Ammon's horn (tissue), 1 donor: ENCODE measurements around the gene CISD3.

Source experiments
- DNase-seq: peaks from one replicate; pipeline ENCODE4 v3.0.0-alpha.2; 2016; ENCODE audit warnings: low spot score

Gene CISD3

GRCh38 chr17:38745545-38745944 is 15.4 kb downstream of the CISD3 start:
- no peak for DNase-seq

DNA sequence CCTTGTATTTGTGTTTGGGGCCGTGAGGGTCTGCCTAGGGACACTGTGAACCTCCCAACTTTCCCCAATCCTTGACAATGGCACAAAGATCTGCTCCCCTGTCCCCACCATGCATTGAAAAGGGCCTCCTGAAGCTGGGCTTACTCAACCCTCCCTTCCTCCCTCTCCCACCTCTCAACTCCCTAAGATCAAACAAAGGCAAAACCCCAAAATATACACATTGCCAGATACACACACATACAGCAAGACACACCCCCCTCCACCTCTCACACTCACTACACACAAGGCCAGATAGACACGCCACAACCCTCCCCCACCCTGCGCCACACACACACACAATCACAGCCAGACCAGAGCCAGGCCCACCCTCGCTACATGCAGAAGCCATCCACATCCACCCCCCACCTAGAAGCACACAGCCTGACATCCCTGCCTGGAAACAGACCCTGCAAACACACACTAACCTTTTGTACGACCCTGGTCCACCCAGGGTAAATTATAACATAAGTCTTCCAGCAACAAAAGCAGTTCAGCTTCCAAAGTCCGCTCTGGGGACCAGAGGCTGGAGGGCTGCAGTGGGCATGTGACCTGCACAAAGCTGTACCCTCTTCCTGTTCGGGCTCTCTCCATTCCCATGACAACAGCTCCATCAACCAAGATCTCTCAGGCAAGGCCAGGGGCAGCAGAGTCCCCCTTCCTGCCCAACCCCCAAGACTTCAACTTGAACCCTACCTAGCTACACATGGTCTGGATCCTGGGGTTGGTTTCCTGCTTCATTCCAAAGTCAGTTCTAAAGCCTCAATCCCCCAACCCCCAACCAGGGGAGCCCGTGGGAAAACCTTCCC is 16.1 kb downstream of the CISD3 start:
- no peak for DNase-seq

DNA sequence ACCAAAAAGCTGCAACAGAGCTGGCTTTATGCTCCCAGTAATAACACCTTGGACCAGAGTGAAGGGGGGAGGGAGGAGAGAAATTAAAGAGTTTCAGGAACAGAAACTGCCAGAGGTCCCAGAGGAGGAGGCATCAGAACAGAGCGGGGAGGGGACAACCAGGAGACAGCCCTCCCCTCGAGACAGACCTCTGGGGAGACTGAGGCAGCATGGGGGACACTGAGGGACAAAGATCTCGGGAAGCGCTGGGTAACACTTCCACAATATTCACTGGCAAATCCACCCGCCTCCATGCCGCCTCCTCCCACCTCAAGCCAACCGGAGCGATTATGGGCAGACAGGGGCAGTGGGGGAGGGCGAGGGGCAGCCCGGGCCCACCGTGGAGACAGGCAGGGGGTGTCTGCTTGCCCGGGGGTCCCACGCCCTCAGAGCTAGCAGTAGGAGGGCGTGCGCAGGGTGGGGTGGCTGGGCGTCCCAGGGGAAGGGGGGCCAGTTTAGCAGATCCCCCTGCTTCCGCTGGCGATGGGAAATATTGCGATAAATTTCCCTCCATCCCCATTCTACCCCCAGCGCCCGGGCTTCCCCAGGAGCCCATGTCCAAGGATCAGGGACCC is 16.8 kb downstream of the CISD3 start:
- no peak for DNase-seq

- no peak for DNase-seq
These were observed 17.5 kb downstream of the CISD3 start for GRCh38 chr17:38747463-38748148.

DNA sequence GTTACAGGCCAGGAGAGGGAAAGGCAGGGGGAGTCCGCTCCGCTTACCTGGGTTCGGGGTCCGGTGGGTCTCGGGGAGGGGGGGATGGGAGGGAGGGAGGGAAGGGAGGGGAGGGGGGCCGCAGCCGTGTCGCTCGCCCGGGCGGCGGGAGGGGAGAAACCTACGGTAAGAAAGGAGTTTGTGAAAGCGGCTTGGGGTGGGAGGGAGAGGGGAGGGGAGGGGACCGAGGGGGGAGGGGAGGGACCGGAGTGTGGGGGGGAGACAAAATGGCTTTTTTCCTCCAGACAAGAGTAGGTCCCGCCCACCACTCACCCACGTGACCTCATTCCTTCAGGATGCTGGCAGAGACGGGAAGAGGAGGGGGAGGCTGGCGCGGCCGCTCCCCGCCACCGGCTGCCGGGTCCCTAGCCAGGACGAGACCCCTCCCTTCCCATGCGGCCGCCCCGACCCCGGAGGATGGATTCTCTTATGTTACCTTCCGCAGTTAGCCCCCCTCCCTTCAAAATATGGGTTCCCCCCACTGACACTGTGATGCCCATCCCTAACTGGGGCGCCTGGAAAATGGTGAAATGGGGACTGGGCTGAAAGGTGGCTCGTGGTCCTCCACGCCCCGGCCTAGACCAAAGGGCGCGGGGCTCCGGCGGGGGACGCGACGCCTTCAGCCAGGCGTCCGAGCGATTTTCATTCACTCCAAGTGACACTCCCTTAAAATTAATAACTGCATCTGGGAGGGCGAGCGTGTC is 18.2 kb downstream of the CISD3 start, which contains the start of gene PCGF2:
Gene PCGF2 (minus strand): TSS at position 188 of the 743 bp plus-strand sequence. CDS start 7,934 bp downstream, outside the sequence.
- peak; percentile 76 for DNase-seq

- DNase-seq: no peak
These were observed 18.7 kb downstream of the CISD3 start for GRCh38 chr17:38748892-38749222.

DNA sequence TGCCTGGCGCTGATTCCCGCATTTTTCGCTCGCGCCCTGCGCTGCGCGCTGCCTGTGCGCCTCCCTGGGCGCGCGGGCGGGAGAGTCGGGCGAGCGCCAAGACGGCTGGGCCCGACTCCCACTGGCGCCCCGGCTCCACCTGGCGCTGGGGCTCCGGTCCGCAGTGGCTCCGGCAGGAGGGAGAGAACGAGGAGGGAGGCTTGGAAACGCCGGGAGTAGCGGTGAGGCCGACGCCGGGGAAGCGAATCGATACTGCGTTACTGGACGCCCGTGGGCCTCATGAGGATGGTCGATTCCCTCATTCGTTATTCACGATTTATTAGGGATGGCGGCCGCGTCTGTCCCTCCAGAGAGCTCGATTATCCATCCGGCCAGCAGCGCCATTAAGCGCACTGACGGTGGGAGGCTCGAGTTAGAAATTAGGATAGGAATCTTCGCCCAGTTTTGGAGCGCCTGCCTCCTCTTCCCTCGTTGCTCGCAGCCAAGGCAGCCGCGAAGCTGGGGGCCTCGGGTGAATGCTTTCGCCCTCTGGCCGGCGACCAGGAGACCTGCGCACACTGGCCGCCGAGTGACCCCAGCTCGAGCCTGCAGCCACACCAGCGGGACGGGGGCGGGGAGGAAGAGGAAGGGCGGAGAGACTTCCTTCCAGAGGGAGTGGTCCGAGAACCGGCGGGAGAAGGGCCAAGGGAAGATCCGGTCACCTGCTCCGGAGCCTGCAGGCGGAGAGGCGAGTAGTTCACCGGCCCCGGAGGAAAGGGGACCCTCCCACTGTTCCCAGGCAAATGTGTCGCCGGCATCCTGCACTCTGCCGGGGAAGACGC is 19.3 kb downstream of the CISD3 start:
- peak; percentile 55 for DNase-seq

DNA sequence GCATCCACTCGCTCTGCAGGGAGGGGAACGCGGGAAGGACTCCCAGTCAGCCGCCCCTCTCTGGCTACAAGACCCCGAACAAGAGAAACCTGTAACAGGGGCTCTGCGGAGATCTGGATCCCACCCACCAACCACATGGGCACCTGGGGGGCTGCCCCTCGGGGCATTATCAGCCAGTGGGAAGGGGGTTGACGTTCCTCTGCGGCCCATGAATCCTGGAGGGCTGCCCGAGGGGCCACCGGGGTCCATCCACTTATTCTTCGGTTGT is 19.8 kb downstream of the CISD3 start:
- DNase-seq: no peak

- no peak for DNase-seq
These were observed 20.4 kb downstream of the CISD3 start for GRCh38 chr17:38750312-38751121.

DNA sequence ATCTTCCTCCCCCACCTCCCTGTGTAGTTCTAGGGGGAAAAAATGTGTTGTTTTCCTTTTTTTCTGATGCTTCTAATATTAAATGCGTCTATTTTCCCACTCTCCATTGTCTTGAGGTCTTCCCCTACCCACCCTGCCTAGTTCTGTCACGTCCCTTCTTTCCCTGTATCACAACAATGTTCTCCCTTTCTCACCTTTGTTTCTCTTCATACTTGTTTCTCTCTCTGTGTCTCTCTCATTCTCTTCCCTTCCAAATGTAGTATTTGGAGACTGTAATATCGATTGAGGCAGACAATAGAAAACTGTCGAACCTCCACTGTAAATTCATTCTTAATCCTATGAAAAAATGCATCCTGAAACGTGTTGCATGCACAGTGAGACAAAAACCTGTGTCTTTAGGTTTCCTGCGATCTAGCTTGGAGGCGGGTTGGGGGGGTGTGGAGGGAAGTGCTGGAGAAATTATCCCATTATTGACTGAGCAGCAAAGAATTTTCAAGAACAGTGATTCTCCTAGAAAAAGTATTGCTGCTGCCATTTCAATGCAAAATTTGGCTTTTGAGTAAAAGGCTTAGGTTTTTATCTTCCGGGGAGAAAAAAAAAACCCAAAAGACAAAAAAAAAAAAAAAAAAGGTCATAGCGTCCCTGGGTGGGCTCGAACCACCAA is 21.1 kb downstream of the CISD3 start:
- no peak for DNase-seq

DNA sequence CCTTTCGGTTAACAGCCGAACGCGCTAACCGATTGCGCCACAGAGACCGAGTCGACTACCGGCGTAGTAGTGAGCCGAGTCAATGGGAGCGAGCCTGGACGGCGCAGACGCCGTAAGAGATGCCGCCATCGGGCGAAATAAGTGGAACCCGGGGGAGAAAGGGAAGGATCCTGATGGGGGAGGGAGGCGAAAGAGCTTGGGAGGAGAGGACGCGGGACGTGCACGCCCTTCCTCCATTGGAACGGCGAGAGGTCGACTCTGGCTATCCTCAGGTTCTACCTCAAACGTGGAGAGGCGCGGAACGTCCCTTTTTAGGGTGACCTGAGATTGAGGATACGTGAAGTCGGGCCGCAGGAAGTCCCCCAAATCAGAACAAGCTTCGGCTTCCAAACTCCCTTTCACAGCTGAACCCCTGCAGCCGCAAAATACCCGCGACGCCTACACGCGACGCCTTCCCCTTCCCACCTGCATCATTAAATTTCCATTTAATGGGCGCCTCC is 21.7 kb downstream of the CISD3 start:
- peak; percentile 90 for DNase-seq

GRCh38 chr17:38752308-38753070 is 22.3 kb downstream of the CISD3 start, which contains the start of gene PSMB3:
Gene PSMB3 (plus strand): TSS chr17:38752741. CDS start chr17:38752827, 86 bp downstream.
- DNase-seq: peak; percentile 100

- DNase-seq: no peak
These were observed 22.9 kb downstream of the CISD3 start for GRCh38 chr17:38753071-38753506.

- DNase-seq: no peak
These were observed 31.5 kb downstream of the CISD3 start for GRCh38 chr17:38761612-38762011.

- no peak for DNase-seq
These were observed 32.1 kb downstream of the CISD3 start for GRCh38 chr17:38762231-38762630.

GRCh38 chr17:38766341-38766740 is 36.2 kb downstream of the CISD3 start:
- no peak for DNase-seq

GRCh38 chr17:38768417-38768816 is 38.3 kb downstream of the CISD3 start:
- no peak for DNase-seq

DNA sequence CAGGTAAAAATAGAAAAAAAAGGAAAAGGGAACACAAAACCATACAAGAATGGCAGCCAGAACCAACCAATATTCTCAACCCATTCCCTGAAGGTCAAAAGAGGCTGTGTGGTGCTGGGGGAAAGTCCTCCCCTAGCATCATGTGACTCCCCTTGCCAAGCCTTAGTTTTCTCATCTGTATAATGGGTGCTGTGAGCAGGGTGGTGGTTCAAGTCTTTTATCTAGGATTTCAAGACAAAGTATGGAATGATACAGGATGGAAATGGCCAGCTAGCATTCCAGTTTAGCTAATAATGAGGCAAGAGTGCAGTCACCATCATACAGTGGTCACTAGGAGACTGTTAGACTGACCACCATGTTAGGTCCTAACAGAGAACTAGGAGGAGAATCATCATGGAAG is 43.1 kb downstream of the CISD3 start:
- no peak for DNase-seq

DNA sequence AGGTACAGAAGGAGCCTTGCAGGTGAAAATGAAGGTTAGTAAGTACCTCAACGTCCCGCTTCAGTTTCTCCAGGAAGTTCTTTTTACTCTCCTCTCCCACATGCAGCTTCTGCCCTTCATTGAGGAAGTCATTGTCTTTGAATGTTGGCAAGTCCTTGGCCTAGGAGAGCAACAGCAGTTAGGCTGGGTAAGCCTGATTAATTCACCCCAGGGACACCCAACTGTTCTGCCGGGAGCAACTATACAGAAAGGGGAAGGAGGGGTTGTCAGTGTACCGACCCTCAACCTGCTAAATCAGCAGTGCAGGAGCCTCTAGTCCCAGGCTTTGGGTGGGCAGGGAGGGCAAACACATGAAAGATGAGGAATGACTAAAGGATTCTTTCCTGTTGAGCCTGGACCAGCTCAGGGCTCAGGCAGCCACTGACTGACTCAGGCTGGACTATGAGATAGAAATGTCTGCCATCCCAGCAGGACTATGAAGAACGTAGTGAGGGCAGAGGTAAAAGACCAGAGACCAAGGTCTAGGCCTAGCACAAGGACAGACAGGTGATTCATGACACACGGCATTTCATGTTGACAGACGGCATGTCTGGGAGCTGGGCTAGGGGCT is 47.6 kb downstream of the CISD3 start:
- DNase-seq: no peak
